HepG2 (cell line): ENCODE results near the gene COBL. TPM values are rescaled to one million over a fixed set of nuclear protein-coding genes. Genes with fewer than 3 reads are reported as not detected.

Experiments used
- ATAC-seq: fragments of 200-7000 bp; cut with Tn5 transposase; 3 replicates; pipeline ENCODE4 v1.9.1; 2020; ENCODE audit warnings: mild to moderate bottlenecking, moderate library complexity
- BruUV-seq: library from RNA; stranded (reverse); fragments of 400-500 nt; replicated peaks from 2 replicates; lab custom pipeline; 2021; lab: Mats Ljungman, UMichigan
- CTCF ChIA-PET: fragments of 300-600 bp; formaldehyde crosslinking; extraction: SDS; loops from one replicate; lab custom pipeline; 2021; ENCODE audit warnings: low total read pairs, inconsistent platforms, low intra/inter-chr PET ratio; lab: Yijun Ruan, JAX
- POLR2A ChIA-PET: fragments of 350-600 bp; sonication (Branson Sonifier 250); formaldehyde crosslinking; loops from one replicate; lab custom pipeline; 2020; ENCODE audit warnings: antibody characterized with exemption, inconsistent platforms; lab: Yijun Ruan, JAX
- DNase-seq: peaks from one replicate; pipeline ENCODE4 v3.0.0-alpha.2; 2015; ENCODE audit warnings: low spot score
- FAIRE-seq: peaks from 3 replicates; lab custom pipeline; 2011; peaks lifted over from hg19 to GRCh38; lab: Jason Lieb, UNC
- H2AFZ ChIP-seq: one replicate; pipeline ENCODE4 v1.6.1; 2011; ENCODE audit warnings: low read length, inconsistent platforms
- H3K27ac ChIP-seq: fragments of 300-600 bp; 3 replicates; pipeline ENCODE4 v1.8.0; 2011; ENCODE audit warnings: mixed run types, mild to moderate bottlenecking, mixed read lengths, low read length, inconsistent platforms; ENCODE audit not compliant: insufficient read depth; ENCODE audit errors: extremely low read length
- H3K27me3 ChIP-seq, 2 experiments: fragments of 200-600 bp in 1 of 2; 2 replicates in 1 of 2; 3 replicates in 1 of 2; pipeline versions ENCODE4 v1.6.0 to v1.8.0; 2011; ENCODE audit warnings: low read length in 2 of 2, mild to moderate bottlenecking in 2 of 2, moderate library complexity in 2 of 2, inconsistent platforms in 1 of 2; ENCODE audit not compliant: insufficient read depth in 2 of 2, control insufficient read depth in 1 of 2
- H3K36me3 ChIP-seq, 2 experiments: fragments of 200-600 bp in 1 of 2; replicated peaks in 1 of 2; 2 replicates in 1 of 2; 3 replicates in 1 of 2; pipeline versions ENCODE4 v1.5.1 to v1.8.0; 2011; ENCODE audit warnings: low read length in 2 of 2, inconsistent platforms in 1 of 2; ENCODE audit not compliant: insufficient read depth in 2 of 2, control insufficient read depth in 1 of 2
- H3K4me1 ChIP-seq: 2 replicates; pipeline ENCODE4 v1.5.1; 2012; ENCODE audit warnings: low read length, inconsistent platforms; ENCODE audit not compliant: insufficient read depth
- H3K4me2 ChIP-seq: 2 replicates; pipeline ENCODE4 v1.6.0; 2011; ENCODE audit warnings: low read depth, low read length, inconsistent platforms
- H3K4me3 ChIP-seq, 3 experiments: fragments of 200-600 bp in 1 of 3; sonication (generic), shearing (Covaris generic) in 1 of 3; replicated peaks in 1 of 3; 2 replicates each; pipeline ENCODE4 v1.5.1; 2011 to 2016; ENCODE audit warnings: low read length in 3 of 3, inconsistent platforms in 2 of 3, low read depth in 2 of 3, mild to moderate bottlenecking in 2 of 3, control low read depth in 1 of 3, mixed read lengths in 1 of 3; ENCODE audit not compliant: insufficient read depth in 1 of 3
- H3K79me2 ChIP-seq: one replicate; pipeline ENCODE4 v1.6.1; 2011; ENCODE audit warnings: low read length, inconsistent platforms; ENCODE audit not compliant: insufficient read depth
- H3K9ac ChIP-seq: 2 replicates; pipeline ENCODE4 v1.6.0; 2011; ENCODE audit warnings: mild to moderate bottlenecking, low read depth, low read length, inconsistent platforms; ENCODE audit not compliant: insufficient read depth
- H3K9me3 ChIP-seq: 2 replicates; pipeline ENCODE4 v1.5.1; 2012; ENCODE audit warnings: mild to moderate bottlenecking, low read length
- H4K20me1 ChIP-seq: 2 replicates; pipeline ENCODE4 v1.6.0; 2011; ENCODE audit warnings: inconsistent platforms, mild to moderate bottlenecking, low read length, moderate library complexity; ENCODE audit not compliant: insufficient read depth
- EEA1 ChIP-seq: sonication (generic); formaldehyde crosslinking; IDR thresholded peaks from 2 replicates; pipeline ENCODE4 v1.5.1; 2020; ENCODE audit warnings: mild to moderate bottlenecking, missing genetic modification reagents, borderline replicate concordance
- ZNF121 ChIP-seq: sonication (generic); formaldehyde crosslinking; IDR thresholded peaks from 2 replicates; pipeline ENCODE4 v1.5.0; 2020; ENCODE audit warnings: mild to moderate bottlenecking, missing genetic modification reagents
- WGBS: methylation state at CpG from one replicate; pipeline ENCODE4 v1.1.6; 2017; ENCODE audit warnings: low lambda C conversion rate; 5-methylcytosine and 5-hydroxymethylcytosine counted together
- in situ Hi-C: cut with HindIII; loops from 2 replicates; pipeline ENCODE4 v1.10.0; 2017; ENCODE audit warnings: low pct_unique_long_range_greater_than_20kb; ENCODE audit not compliant: extremely low pct_ligation_motif_present
- intact Hi-C: fragments of 100-400 bp; cut with micrococcal nuclease; formaldehyde crosslinking; loops from one replicate; pipeline ENCODE4 v1.10.0; 2022; ENCODE audit not compliant: unreplicated experiment
- polyA plus RNA-seq, 8 experiments: library from polyadenylated mRNA; depleted of rRNA in 3 of 8; stranded (reverse) in 7 of 8; unstranded in 1 of 8; fragments of >200 nt; fragmentation: Illumina TruSeq in 4 of 8; extraction: Trizol in 4 of 8; gene quantifications; 2 replicates each; pipeline versions ENCODE4 v1.2.1 to v1.2.3, GENCODE V29; 2011 to 2016; ENCODE audit warnings: low read depth in 4 of 8, missing spikeins in 1 of 8, mixed read lengths in 1 of 8; ENCODE audit not compliant: insufficient read depth in 1 of 8
- total RNA-seq, 5 experiments: library from RNA; depleted of rRNA; stranded (reverse); fragments of >200 nt; fragmentation: Illumina TruSeq; extraction: Trizol; gene quantifications; 2 replicates each; pipeline ENCODE4 v1.2.3, GENCODE V29; 2016; ENCODE audit warnings: low read depth in 1 of 5
- TF ChIP-seq, protein P1 (sequence below): sonication (generic); formaldehyde crosslinking; IDR thresholded peaks from 2 replicates; pipeline ENCODE4 v1.4.0; 2020; ENCODE audit warnings: missing genetic modification reagents, borderline replicate concordance
- TF ChIP-seq, protein P2 (sequence below): sonication (generic); formaldehyde crosslinking; IDR thresholded peaks from 2 replicates; pipeline ENCODE4 v1.8.0; 2022; ENCODE audit warnings: mild to moderate bottlenecking, missing genetic modification reagents

Gene COBL
- total and polyA plus RNA-seq, 2 of the 13 experiments (the other 11 are each of a cell fraction or from before 2014, with no cell fraction given) = 3.8 to 4.9 TPM

DNA sequence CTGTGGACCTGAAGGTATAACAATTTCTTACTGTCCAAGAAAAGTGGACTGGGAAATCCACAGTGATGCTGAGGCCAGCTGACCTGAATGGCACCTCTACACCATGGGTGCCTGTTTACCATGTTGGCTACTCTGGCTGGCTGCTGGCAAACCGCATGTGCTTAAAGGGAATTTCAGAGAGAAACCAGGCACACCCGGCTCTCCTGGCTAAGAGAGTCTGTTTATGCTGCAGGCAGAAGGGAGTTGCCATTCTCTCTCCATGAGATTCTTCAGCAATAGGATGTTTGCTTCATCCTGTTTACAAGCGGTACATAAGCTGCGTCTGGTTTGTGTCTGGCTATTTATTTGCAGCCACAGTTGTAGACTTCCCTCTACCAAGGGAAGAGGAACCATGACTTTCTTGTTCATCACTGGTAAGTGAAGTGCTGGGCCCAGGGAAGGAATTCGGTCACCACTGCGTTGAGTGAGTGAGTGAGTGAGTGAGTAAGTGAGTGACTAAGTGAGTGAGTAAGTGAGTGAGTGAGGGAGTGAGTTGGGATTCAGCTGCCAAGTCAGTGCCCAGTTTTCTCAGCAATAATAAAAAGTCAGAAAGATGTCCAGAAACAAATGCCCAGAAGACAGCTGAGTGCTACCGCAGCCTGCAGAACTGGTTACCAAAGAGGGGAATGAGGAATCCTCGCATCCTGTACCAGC is 90.4 kb downstream of the COBL start:
- Histone ChIP-seq H3K27me3 (no peaks in the 10 kb centered on the region), H3K4me1 (no peaks in the 10 kb centered on the region), H3K9me3 (no peaks in the 10 kb centered on the region), H4K20me1 (no peaks in the 10 kb centered on the region), H3K27ac (no peak overlapping the region), H2AFZ (no peak overlapping the region), H3K4me3 (no peak overlapping the region), H3K4me2 (no peak overlapping the region), H3K79me2 (no peaks in the 10 kb centered on the region), H3K36me3 (0 out of 5 replicates have a peak, but pooled peaks cover 0 to 2% of the 10 kb centered on the region in 2 experiments), H3K9ac (no peak overlapping the region)
- POLR2A ChIA-PET = no interaction called here
- intact Hi-C loops (loop anchor here (2.0 kb wide), 1 partner anchor 89 kb away; no protein-coding TSS in a partner anchor), in situ Hi-C loops (loop anchor here (10.0 kb wide), 1 partner anchor 139 kb away; no protein-coding TSS in a partner anchor)
- CTCF ChIA-PET = interaction anchor here (1.2 kb wide), 2 partner anchors 141 to 144 kb away, joined by 3 to 6 read pairs; no protein-coding TSS in a partner anchor
- no peak for DNase-seq
- WGBS = 98% methylated on average over 7 of the region's 8 CpGs
- ATAC-seq = no peak
- TF ChIP-seq EEA1 (no peak), ZNF121 (CRISPR knock-in tag) (no peak)
- TF ChIP-seq, protein P1, sequence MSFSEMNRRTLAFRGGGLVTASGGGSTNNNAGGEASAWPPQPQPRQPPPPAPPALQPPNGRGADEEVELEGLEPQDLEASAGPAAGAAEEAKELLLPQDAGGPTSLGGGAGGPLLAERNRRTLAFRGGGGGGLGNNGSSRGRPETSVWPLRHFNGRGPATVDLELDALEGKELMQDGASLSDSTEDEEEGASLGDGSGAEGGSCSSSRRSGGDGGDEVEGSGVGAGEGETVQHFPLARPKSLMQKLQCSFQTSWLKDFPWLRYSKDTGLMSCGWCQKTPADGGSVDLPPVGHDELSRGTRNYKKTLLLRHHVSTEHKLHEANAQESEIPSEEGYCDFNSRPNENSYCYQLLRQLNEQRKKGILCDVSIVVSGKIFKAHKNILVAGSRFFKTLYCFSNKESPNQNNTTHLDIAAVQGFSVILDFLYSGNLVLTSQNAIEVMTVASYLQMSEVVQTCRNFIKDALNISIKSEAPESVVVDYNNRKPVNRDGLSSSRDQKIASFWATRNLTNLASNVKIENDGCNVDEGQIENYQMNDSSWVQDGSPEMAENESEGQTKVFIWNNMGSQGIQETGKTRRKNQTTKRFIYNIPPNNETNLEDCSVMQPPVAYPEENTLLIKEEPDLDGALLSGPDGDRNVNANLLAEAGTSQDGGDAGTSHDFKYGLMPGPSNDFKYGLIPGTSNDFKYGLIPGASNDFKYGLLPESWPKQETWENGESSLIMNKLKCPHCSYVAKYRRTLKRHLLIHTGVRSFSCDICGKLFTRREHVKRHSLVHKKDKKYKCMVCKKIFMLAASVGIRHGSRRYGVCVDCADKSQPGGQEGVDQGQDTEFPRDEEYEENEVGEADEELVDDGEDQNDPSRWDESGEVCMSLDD = no peak
- TF ChIP-seq, protein P2, sequence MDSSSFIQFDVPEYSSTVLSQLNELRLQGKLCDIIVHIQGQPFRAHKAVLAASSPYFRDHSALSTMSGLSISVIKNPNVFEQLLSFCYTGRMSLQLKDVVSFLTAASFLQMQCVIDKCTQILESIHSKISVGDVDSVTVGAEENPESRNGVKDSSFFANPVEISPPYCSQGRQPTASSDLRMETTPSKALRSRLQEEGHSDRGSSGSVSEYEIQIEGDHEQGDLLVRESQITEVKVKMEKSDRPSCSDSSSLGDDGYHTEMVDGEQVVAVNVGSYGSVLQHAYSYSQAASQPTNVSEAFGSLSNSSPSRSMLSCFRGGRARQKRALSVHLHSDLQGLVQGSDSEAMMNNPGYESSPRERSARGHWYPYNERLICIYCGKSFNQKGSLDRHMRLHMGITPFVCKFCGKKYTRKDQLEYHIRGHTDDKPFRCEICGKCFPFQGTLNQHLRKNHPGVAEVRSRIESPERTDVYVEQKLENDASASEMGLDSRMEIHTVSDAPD (CRISPR knock-in tag) = no peak
- FAIRE-seq = no peak
- no TSS peak for BruUV-seq
